ENCODE data around the gene SORCS2. TPM values are rescaled to one million over a fixed set of nuclear protein-coding genes. Genes with fewer than 3 reads are reported as not detected.

Gene SORCS2
- total RNA-seq, 1 experiment from 2014 or later = 4.1 TPM

GRCh38 chr4:7610022-7610670 is 417.8 kb downstream of the SORCS2 start:
- CTCF ChIA-PET = no interaction called here
- Histone ChIP-seq H3K27ac (ENCODE audit: low read length) (no peak overlapping the region), H3K9me3 (ENCODE audit: low read length) (no peaks in the 10 kb centered on the region), H3K27me3 (ENCODE audit: low read length) (no peaks in the 10 kb centered on the region), H3K9ac (ENCODE audit: low read length) (no peak overlapping the region), H3F3A (ENCODE audit: low read length, unreplicated experiment) (no peaks in the 10 kb centered on the region), H3K36me3 (ENCODE audit: low read depth, low read length) (no peaks in the 10 kb centered on the region), H4K20me1 (ENCODE audit: low read length) (no peaks in the 10 kb centered on the region), H3K4me2 (ENCODE audit: low read length) (no peak overlapping the region), H3K4me1 (ENCODE audit: insufficient read depth, low read length) (no peaks in the 10 kb centered on the region), H3K79me2 (ENCODE audit: low read length) (no peaks in the 10 kb centered on the region), H3K4me3 (ENCODE audit: low read length) (no peak overlapping the region), H3K9me2 (replicated peaks; ENCODE audit: low read length) (no peaks in the 10 kb centered on the region), H2AFZ (ENCODE audit: low read length) (no peak overlapping the region)
- no TSS peak for BruUV-seq (replicated peaks)
- intact Hi-C loops (cut with micrococcal nuclease) = no loop called here
- no peak for TF ChIP-seq EZH2phosphoT487 (IDR thresholded peaks at IDR 0.05; ENCODE audit: borderline replicate concordance, low read length)
- TF ChIP-seq EZH2 (IDR thresholded peaks at IDR 0.05; ENCODE audit: low read length, unreplicated experiment) = no peak
- no peak for TF ChIP-seq CTCF (conservative IDR thresholded peaks at IDR 0.05; ENCODE audit: low read depth, low read length)
- DNase-seq (no peak), ATAC-seq (no peak)
- POLR2A ChIA-PET (ENCODE audit: unreplicated experiment) = no interaction called here

- no peak for TF ChIP-seq CTCF (conservative IDR thresholded peaks at IDR 0.05; ENCODE audit: low read depth, low read length)
- TF ChIP-seq EZH2phosphoT487 (IDR thresholded peaks at IDR 0.05; ENCODE audit: borderline replicate concordance, low read length) = no peak
- no peak for TF ChIP-seq EZH2 (IDR thresholded peaks at IDR 0.05; ENCODE audit: low read length, unreplicated experiment)
- POLR2A ChIA-PET (ENCODE audit: unreplicated experiment) = no interaction called here
Observed at GRCh38 chr4:7610841-7611240, 418.5 kb downstream of the SORCS2 start.

GRCh38 chr4:7612311-7612897 is 420.1 kb downstream of the SORCS2 start:
- ATAC-seq (no peak), DNase-seq (no peak)
- Histone ChIP-seq H3K4me1 (ENCODE audit: insufficient read depth, low read length) (no peaks in the 10 kb centered on the region), H3K36me3 (ENCODE audit: low read depth, low read length) (no peaks in the 10 kb centered on the region), H3F3A (ENCODE audit: low read length, unreplicated experiment) (no peaks in the 10 kb centered on the region), H3K79me2 (ENCODE audit: low read length) (no peaks in the 10 kb centered on the region), H3K9me3 (ENCODE audit: low read length) (no peaks in the 10 kb centered on the region), H3K9me2 (replicated peaks; ENCODE audit: low read length) (no peaks in the 10 kb centered on the region), H2AFZ (ENCODE audit: low read length) (no peak overlapping the region), H3K27ac (ENCODE audit: low read length) (no peak overlapping the region), H4K20me1 (ENCODE audit: low read length) (no peaks in the 10 kb centered on the region), H3K4me2 (ENCODE audit: low read length) (no peak overlapping the region), H3K9ac (ENCODE audit: low read length) (no peak overlapping the region), H3K4me3 (ENCODE audit: low read length) (no peak overlapping the region), H3K27me3 (ENCODE audit: low read length) (no peaks in the 10 kb centered on the region)
- intact Hi-C loops (cut with micrococcal nuclease) = no loop called here
- BruUV-seq (replicated peaks) = no TSS peak
- TF ChIP-seq CTCF (conservative IDR thresholded peaks at IDR 0.05; ENCODE audit: low read depth, low read length) (no peak), EZH2 (IDR thresholded peaks at IDR 0.05; ENCODE audit: low read length, unreplicated experiment) (no peak), EZH2phosphoT487 (IDR thresholded peaks at IDR 0.05; ENCODE audit: borderline replicate concordance, low read length) (no peak)
- ChIA-PET POLR2A (ENCODE audit: unreplicated experiment) (no interaction called here), CTCF (no interaction called here)

More at GRCh38 chr4:7610841-7611240, 418.5 kb downstream of the SORCS2 start:
- intact Hi-C loops (cut with micrococcal nuclease) = no loop called here
- Histone ChIP-seq H3K4me2 (ENCODE audit: low read length) (no peak overlapping the region), H3K9me2 (replicated peaks; ENCODE audit: low read length) (no peaks in the 10 kb centered on the region), H3F3A (ENCODE audit: low read length, unreplicated experiment) (no peaks in the 10 kb centered on the region), H3K9ac (ENCODE audit: low read length) (no peak overlapping the region), H3K9me3 (ENCODE audit: low read length) (no peaks in the 10 kb centered on the region), H2AFZ (ENCODE audit: low read length) (no peak overlapping the region), H3K4me3 (ENCODE audit: low read length) (no peak overlapping the region), H3K36me3 (ENCODE audit: low read depth, low read length) (no peaks in the 10 kb centered on the region), H3K79me2 (ENCODE audit: low read length) (no peaks in the 10 kb centered on the region), H3K4me1 (ENCODE audit: insufficient read depth, low read length) (no peaks in the 10 kb centered on the region), H3K27me3 (ENCODE audit: low read length) (no peaks in the 10 kb centered on the region), H3K27ac (ENCODE audit: low read length) (no peak overlapping the region), H4K20me1 (ENCODE audit: low read length) (no peaks in the 10 kb centered on the region)
- no peak for DNase-seq
- ATAC-seq = no peak
- BruUV-seq (replicated peaks) = no TSS peak
- CTCF ChIA-PET = no interaction called here

Data from PC-3 (cell line).